Measurements from ENCODE around the gene ADD3. TPM values are rescaled to one million over a fixed set of nuclear protein-coding genes. Genes with fewer than 3 reads are reported as not detected.

Gene ADD3
- total RNA-seq, 1 experiment from 2014 or later, result 59.9 TPM

- no peak overlapping the region for H4K5ac ChIP-seq (ENCODE audit: insufficient read length, low read depth, low read length)
- H2AK5ac ChIP-seq (ENCODE audit: insufficient read length, low read length), result no peak overlapping the region
- H3K4me2 ChIP-seq (ENCODE audit: insufficient read depth, insufficient read length, low read length), result no peak overlapping the region
- no peak for TF ChIP-seq CTCF (conservative IDR thresholded peaks at IDR 0.05)
- H3T11ph ChIP-seq (ENCODE audit: low read length), result no peak overlapping the region
- H2BK120ac ChIP-seq (ENCODE audit: low read depth, low read length, poor library complexity, severe bottlenecking), result no peak overlapping the region
- H3K79me1 ChIP-seq (ENCODE audit: insufficient read depth, low read depth, low read length, poor library complexity, severe bottlenecking), result no peaks in the 10 kb centered on the region
- H3K14ac ChIP-seq (ENCODE audit: insufficient read depth, low read length), result no peak overlapping the region
- H3K4me3 Mint-ChIP-seq, result no peak overlapping the region
- DNase-seq, result no peak
- H4K91ac ChIP-seq (ENCODE audit: insufficient read length, low read depth, low read length), result no peak overlapping the region
- H3K4ac ChIP-seq (ENCODE audit: low read depth, low read length), result no peak overlapping the region
- no peak overlapping the region for H2BK15ac ChIP-seq (ENCODE audit: low read depth, low read length)
- no peaks in the 10 kb centered on the region for H3K27me3 ChIP-seq (ENCODE audit: insufficient read depth, low read length)
- 0 out of 4 replicates have a peak, but pooled peaks cover 0 to under 1% of the 10 kb centered on the region in 2 experiments for H3K4me1 Mint-ChIP-seq
- H2BK5ac ChIP-seq (ENCODE audit: insufficient read length, low read length), result no peak overlapping the region
- H4K8ac ChIP-seq (replicated peaks; ENCODE audit: insufficient read length, low read depth, low read length), result no peak overlapping the region
- H3K9me3 ChIP-seq (ENCODE audit: control insufficient read depth, low read depth, low read length), result no peaks in the 10 kb centered on the region
- H3K36me3 Mint-ChIP-seq (ENCODE audit: insufficient read depth in 1 of 3, low read depth in 3 of 3), result peaks cover 46 to 62% (median 59%) of the 10 kb centered on the region in 3 experiments
- H3K18ac ChIP-seq (ENCODE audit: insufficient read length, low read depth, low read length), result no peak overlapping the region
- H3K9ac ChIP-seq (ENCODE audit: extremely low read depth, insufficient read length, low read length), result no peak overlapping the region
- no peak overlapping the region for H2BK20ac ChIP-seq (ENCODE audit: low read depth, low read length, poor library complexity, severe bottlenecking)
- no peaks in the 10 kb centered on the region for H4K20me1 ChIP-seq (ENCODE audit: control insufficient read depth, insufficient read depth, insufficient read length)
- no peak overlapping the region for H3K56ac ChIP-seq (ENCODE audit: insufficient read length, low read depth, low read length)
- no peak overlapping the region for H2AFZ ChIP-seq (ENCODE audit: low read length)
- H3K27ac ChIP-seq (ENCODE audit: insufficient read length, low read depth, low read length), result no peak overlapping the region
- no peaks in the 10 kb centered on the region for H3K4me1 ChIP-seq (ENCODE audit: insufficient read depth, low read length)
- H3K23ac ChIP-seq (ENCODE audit: insufficient read length, low read depth, low read length), result no peak overlapping the region
- no peak overlapping the region for H3K27ac Mint-ChIP-seq
- H2BK12ac ChIP-seq (ENCODE audit: insufficient read length, low read depth, low read length), result no peak overlapping the region
- H3K9me3 Mint-ChIP-seq, result no peaks in the 10 kb centered on the region; a peak in 1 of 5 replicates
- H3K79me2 ChIP-seq (ENCODE audit: insufficient read depth, low read length), result no peaks in the 10 kb centered on the region
- no peaks in the 10 kb centered on the region for H3K23me2 ChIP-seq (ENCODE audit: insufficient read length, low read depth, low read length, poor library complexity, severe bottlenecking)
- no peaks in the 10 kb centered on the region for H3K27me3 Mint-ChIP-seq (ENCODE audit: low read depth)
- WGBS (ENCODE audit: extremely low coverage, insufficient read length, low lambda C conversion rate), result no CpG with 5 or more reads among the region's 2 CpGs
Measured at GRCh38 chr10:110123594-110123993, 115.8 kb downstream of the ADD3 start.

Measured in H9 (cell line).